ENCODE measurements around the gene NHSL2. TPM values are rescaled to one million over a fixed set of nuclear protein-coding genes. Genes with fewer than 3 reads are reported as not detected.

Gene NHSL2
- total RNA-seq, 4 donors from 2014 or later: 1.6 to 6.0 (median 3.6) TPM

- DNase-seq: no peak
- no peaks in the 10 kb centered on the region for H3K4me1 ChIP-seq
- no peaks in the 10 kb centered on the region for H3K9me3 ChIP-seq
- no peak overlapping the region for H3K27ac ChIP-seq
- intact Hi-C loops (cut with DNase I; ENCODE audit: low total_unique reads): no loop called here
- H3K4me3 ChIP-seq: no peak overlapping the region
- 79 to 85% methylated on average over 4 to 7 of the region's 7 CpGs for WGBS, 2 donors (ENCODE audit: low coverage in 1 of 2)
- in situ Hi-C loops (cut with MboI; ENCODE audit: low pct_ligation_motif_present in 1 of 4, low pct_unique_long_range_greater_than_20kb in 1 of 4, low sequenced_read_pairs in 3 of 4): no loop called here
- TF ChIP-seq POLR2AphosphoS5 (IDR thresholded peaks at IDR 0.05) (no peak), POLR2A (IDR thresholded peaks at IDR 0.05) (no peak), EP300 (IDR thresholded peaks at IDR 0.05; ENCODE audit: low read depth) (no peak)
- TF ChIP-seq, protein P1, sequence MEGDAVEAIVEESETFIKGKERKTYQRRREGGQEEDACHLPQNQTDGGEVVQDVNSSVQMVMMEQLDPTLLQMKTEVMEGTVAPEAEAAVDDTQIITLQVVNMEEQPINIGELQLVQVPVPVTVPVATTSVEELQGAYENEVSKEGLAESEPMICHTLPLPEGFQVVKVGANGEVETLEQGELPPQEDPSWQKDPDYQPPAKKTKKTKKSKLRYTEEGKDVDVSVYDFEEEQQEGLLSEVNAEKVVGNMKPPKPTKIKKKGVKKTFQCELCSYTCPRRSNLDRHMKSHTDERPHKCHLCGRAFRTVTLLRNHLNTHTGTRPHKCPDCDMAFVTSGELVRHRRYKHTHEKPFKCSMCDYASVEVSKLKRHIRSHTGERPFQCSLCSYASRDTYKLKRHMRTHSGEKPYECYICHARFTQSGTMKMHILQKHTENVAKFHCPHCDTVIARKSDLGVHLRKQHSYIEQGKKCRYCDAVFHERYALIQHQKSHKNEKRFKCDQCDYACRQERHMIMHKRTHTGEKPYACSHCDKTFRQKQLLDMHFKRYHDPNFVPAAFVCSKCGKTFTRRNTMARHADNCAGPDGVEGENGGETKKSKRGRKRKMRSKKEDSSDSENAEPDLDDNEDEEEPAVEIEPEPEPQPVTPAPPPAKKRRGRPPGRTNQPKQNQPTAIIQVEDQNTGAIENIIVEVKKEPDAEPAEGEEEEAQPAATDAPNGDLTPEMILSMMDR (IDR thresholded peaks at IDR 0.05): no peak
- H3K36me3 ChIP-seq: no peaks in the 10 kb centered on the region
- H3K27me3 ChIP-seq: no peaks in the 10 kb centered on the region
Observed at GRCh38 chrX:72080800-72081199, 170.2 kb downstream of the NHSL2 start.

DNA sequence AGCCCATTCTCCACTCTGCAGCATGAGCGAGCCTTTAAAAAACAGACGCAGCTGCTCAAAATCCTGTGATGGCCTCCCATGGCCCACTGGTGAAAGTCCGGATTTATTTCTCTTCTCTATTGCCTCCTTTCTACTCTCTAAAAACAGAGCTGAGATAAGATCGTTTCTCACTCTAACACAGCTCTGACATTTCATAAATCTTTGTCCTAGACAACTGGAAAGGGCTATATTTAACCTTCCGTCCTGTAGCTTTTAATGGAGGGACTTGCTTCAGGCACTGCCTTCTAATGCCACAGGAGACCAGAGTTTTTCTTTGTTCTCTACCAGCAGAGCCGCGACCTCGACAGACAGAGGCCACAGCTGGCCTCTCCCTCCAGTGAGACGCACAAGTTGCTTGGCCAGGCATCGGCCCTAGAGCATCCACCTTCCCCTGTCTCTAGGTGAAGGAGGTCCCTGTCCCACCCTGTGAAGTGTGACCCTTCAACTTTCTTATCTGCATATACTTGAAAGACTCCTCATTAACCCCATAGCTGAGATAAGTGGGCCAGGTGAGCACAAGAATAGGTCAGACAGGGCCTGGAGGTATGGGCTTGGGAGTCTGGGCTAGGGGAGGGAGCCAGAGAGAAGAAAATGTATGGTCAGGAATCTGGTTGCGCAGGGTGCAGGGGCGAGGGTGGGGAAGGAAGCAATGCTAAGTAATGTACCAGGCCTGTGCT is 171.1 kb downstream of the NHSL2 start:
- Histone ChIP-seq H3K36me3 (no peaks in the 10 kb centered on the region), H3K27ac (no peak overlapping the region), H3K4me1 (no peaks in the 10 kb centered on the region), H3K4me3 (no peak overlapping the region), H3K27me3 (no peaks in the 10 kb centered on the region), H3K9me3 (no peaks in the 10 kb centered on the region)
- TF ChIP-seq EP300 (IDR thresholded peaks at IDR 0.05; ENCODE audit: low read depth) (no peak), POLR2A (IDR thresholded peaks at IDR 0.05) (no peak), POLR2AphosphoS5 (IDR thresholded peaks at IDR 0.05) (no peak)
- TF ChIP-seq, protein P1 (IDR thresholded peaks at IDR 0.05): no peak
- 46 to 80% methylated on average over 2 to 12 of the region's 12 CpGs for WGBS, 2 donors (ENCODE audit: low coverage in 1 of 2)
- intact Hi-C loops (cut with DNase I; ENCODE audit: low total_unique reads): no loop called here
- in situ Hi-C loops (cut with MboI; ENCODE audit: low pct_ligation_motif_present in 1 of 4, low pct_unique_long_range_greater_than_20kb in 1 of 4, low sequenced_read_pairs in 3 of 4): no loop called here
- no peak for DNase-seq

- WGBS, 2 donors (ENCODE audit: low coverage in 1 of 2): 92 to 94% methylated on average over 2 of the region's 2 CpGs
- H3K27ac ChIP-seq: no peak overlapping the region
- in situ Hi-C loops (cut with MboI; ENCODE audit: low pct_ligation_motif_present in 1 of 4, low pct_unique_long_range_greater_than_20kb in 1 of 4, low sequenced_read_pairs in 3 of 4): no loop called here
- no peaks in the 10 kb centered on the region for H3K4me1 ChIP-seq
- no peaks in the 10 kb centered on the region for H3K27me3 ChIP-seq
- H3K36me3 ChIP-seq: no peaks in the 10 kb centered on the region
- TF ChIP-seq EP300 (IDR thresholded peaks at IDR 0.05; ENCODE audit: low read depth) (no peak), POLR2A (IDR thresholded peaks at IDR 0.05) (no peak), POLR2AphosphoS5 (IDR thresholded peaks at IDR 0.05) (no peak)
- TF ChIP-seq, protein P1 (IDR thresholded peaks at IDR 0.05): no peak
- intact Hi-C loops (cut with DNase I; ENCODE audit: low total_unique reads): no loop called here
- no peak overlapping the region for H3K4me3 ChIP-seq
- H3K9me3 ChIP-seq: no peaks in the 10 kb centered on the region
- no peak for DNase-seq
Observed at GRCh38 chrX:72083291-72083690, 172.6 kb downstream of the NHSL2 start.

DNA sequence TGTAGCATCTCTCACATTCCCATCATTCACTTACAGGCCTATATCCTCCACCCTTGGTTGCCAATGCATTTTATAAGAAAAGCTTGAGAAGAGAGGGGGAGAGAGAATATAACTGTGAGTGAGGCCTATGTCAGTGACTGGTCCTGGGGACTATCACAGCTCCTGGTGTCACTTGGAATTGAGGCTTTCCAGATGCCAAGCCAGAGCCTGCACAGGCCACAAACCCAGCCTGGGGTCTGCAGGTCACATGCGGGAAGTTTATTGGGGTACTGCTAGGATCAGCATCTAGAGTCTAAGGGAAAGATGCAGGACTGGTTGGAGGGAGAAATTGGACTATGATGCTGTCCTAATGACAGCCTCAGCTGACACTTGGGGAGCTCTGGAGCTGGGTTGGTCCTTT is 173.5 kb downstream of the NHSL2 start:
- WGBS, 2 donors (ENCODE audit: low coverage in 1 of 2): 94% methylated on average over 1 of the region's 1 CpG; no CpG with 5 or more reads in 1 of the 2 donors
- Histone ChIP-seq H3K36me3 (no peaks in the 10 kb centered on the region), H3K27me3 (no peaks in the 10 kb centered on the region), H3K27ac (no peak overlapping the region), H3K9me3 (no peaks in the 10 kb centered on the region), H3K4me1 (no peaks in the 10 kb centered on the region), H3K4me3 (no peak overlapping the region)
- in situ Hi-C loops (cut with MboI; ENCODE audit: low pct_ligation_motif_present in 1 of 4, low pct_unique_long_range_greater_than_20kb in 1 of 4, low sequenced_read_pairs in 3 of 4): no loop called here
- TF ChIP-seq POLR2A (IDR thresholded peaks at IDR 0.05): no peak
- TF ChIP-seq, protein P1 (IDR thresholded peaks at IDR 0.05): no peak
- TF ChIP-seq EP300 (IDR thresholded peaks at IDR 0.05; ENCODE audit: low read depth): no peak
- no peak for TF ChIP-seq POLR2AphosphoS5 (IDR thresholded peaks at IDR 0.05)
- no peak for DNase-seq
- intact Hi-C loops (cut with DNase I; ENCODE audit: low total_unique reads): no loop called here
